GM12878 (cell line): ENCODE data around the gene NAV3. TPM values are rescaled to one million over a fixed set of nuclear protein-coding genes. Genes with fewer than 3 reads are reported as not detected.

Experiments
- ATAC-seq: fragments of 200-7000 bp; cut with Tn5 transposase; 3 replicates; pipeline ENCODE4 v1.9.1; 2020; ENCODE audit warnings: mild to moderate bottlenecking, moderate library complexity
- BruUV-seq: library from RNA; stranded (reverse); fragments of 400-500 nt; replicated peaks from 2 replicates; lab custom pipeline; 2021; lab: Mats Ljungman, UMichigan
- CTCF ChIA-PET: fragments of 300-600 bp; sonication (Branson Sonifier 250); formaldehyde crosslinking; extraction: SDS; loops from one replicate; lab custom pipeline; 2021; ENCODE audit warnings: inconsistent platforms; lab: Yijun Ruan, JAX
- POLR2A ChIA-PET: fragments of 350-600 bp; formaldehyde crosslinking; extraction: SDS; loops from one replicate; lab custom pipeline; 2021; ENCODE audit warnings: inconsistent platforms; lab: Charles Lee
- RAD21 ChIA-PET: fragments of 300-600 bp; sonication (Branson Sonifier 250); formaldehyde crosslinking; loops from one replicate; lab custom pipeline; 2023; ENCODE audit warnings: antibody characterized with exemption; ENCODE audit not compliant: unreplicated experiment; lab: Charles Lee
- SMC1A ChIA-PET: fragments of 300-600 bp; sonication (Branson Sonifier 250); formaldehyde crosslinking; loops from one replicate; lab custom pipeline; 2023; ENCODE audit not compliant: unreplicated experiment, uncharacterized antibody; lab: Charles Lee
- DNase-seq: peaks from one replicate; pipeline ENCODE4 v3.0.0-alpha.2; 2011; ENCODE audit warnings: low read depth, low spot score
- FAIRE-seq: peaks from 3 replicates; lab custom pipeline; 2011; peaks lifted over from hg19 to GRCh38; lab: Jason Lieb, UNC
- H2AFZ ChIP-seq: 2 replicates; pipeline ENCODE4 v1.6.0; 2011; ENCODE audit warnings: low read depth, low read length, control low read depth; ENCODE audit not compliant: control insufficient read depth
- H3K27ac ChIP-seq: 2 replicates; pipeline ENCODE4 v1.5.1; 2011; ENCODE audit warnings: control low read depth; ENCODE audit not compliant: control insufficient read depth, insufficient read depth
- H3K27me3 ChIP-seq, 2 experiments: replicated peaks in 1 of 2; 2 replicates each; pipeline versions ENCODE4 v1.6.0 to v1.6.1; 2011; ENCODE audit warnings: low read length in 1 of 2; ENCODE audit not compliant: control insufficient read depth in 2 of 2, insufficient read depth in 2 of 2
- H3K36me3 ChIP-seq, 2 experiments: 2 replicates each; pipeline ENCODE4 v1.5.1; 2011; ENCODE audit warnings: low read length in 1 of 2; ENCODE audit not compliant: control insufficient read depth in 2 of 2, insufficient read depth in 2 of 2
- H3K4me1 ChIP-seq: 2 replicates; pipeline ENCODE4 v1.6.1; 2011; ENCODE audit warnings: mild to moderate bottlenecking, low read length, moderate library complexity, mixed read lengths; ENCODE audit not compliant: control insufficient read depth, insufficient read depth
- H3K4me2 ChIP-seq: 2 replicates; pipeline ENCODE4 v1.6.0; 2011; ENCODE audit warnings: control low read depth; ENCODE audit not compliant: control insufficient read depth, insufficient read depth
- H3K4me3 ChIP-seq: fragments of 200-600 bp; sonication (generic); 2 replicates; pipeline ENCODE4 v1.5.1; 2016
- H3K79me2 ChIP-seq: 2 replicates; pipeline ENCODE4 v1.6.0; 2011; ENCODE audit warnings: low read length; ENCODE audit not compliant: control insufficient read depth, insufficient read depth
- H3K9ac ChIP-seq: 2 replicates; pipeline ENCODE4 v1.8.0; 2011; ENCODE audit warnings: low read length, control low read depth, mixed read lengths; ENCODE audit not compliant: control insufficient read depth, insufficient read depth
- H3K9me3 ChIP-seq: replicated peaks from 3 replicates; pipeline ENCODE4 v1.5.1; 2011; ENCODE audit warnings: mild to moderate bottlenecking, low read length; ENCODE audit not compliant: control insufficient read depth, insufficient read depth
- H4K20me1 ChIP-seq: 2 replicates; pipeline ENCODE4 v1.6.0; 2011; ENCODE audit not compliant: control insufficient read depth, insufficient read depth
- BHLHE40 ChIP-seq, 2 experiments: fragments of 450-650 bp in 1 of 2; IDR thresholded peaks; 2 replicates each; pipeline ENCODE4 v1.6.1; 2011 to 2017; ENCODE audit warnings: low read depth in 2 of 2, borderline replicate concordance in 1 of 2, improper control_type of control experiment in 1 of 2, low read length in 1 of 2, mild to moderate bottlenecking in 1 of 2
- CTCF ChIP-seq, 3 experiments: IDR thresholded peaks in 2 of 3; conservative IDR thresholded peaks in 1 of 3; 2 replicates each; pipeline ENCODE4 v1.5.1; 2011; ENCODE audit warnings: low read depth in 3 of 3, low read length in 3 of 3, mild to moderate bottlenecking in 3 of 3, control low read depth in 2 of 3, moderate library complexity in 2 of 3, inconsistent platforms in 1 of 3, mixed read lengths in 1 of 3; ENCODE audit not compliant: control insufficient read depth in 2 of 3, insufficient read depth in 1 of 3; ENCODE audit errors: extremely low read depth in 1 of 3
- RAD21 ChIP-seq: IDR thresholded peaks from 2 replicates; pipeline ENCODE4 v1.6.1; 2011; ENCODE audit warnings: mild to moderate bottlenecking, low read depth, low read length, moderate library complexity; ENCODE audit not compliant: insufficient read depth
- WGBS: methylation state at CpG from one replicate; pipeline ENCODE4 v1.1.6; 2016; ENCODE audit warnings: low lambda C conversion rate; ENCODE audit not compliant: insufficient replicate concordance, insufficient coverage; ENCODE audit errors: missing lambda C conversion rate; 5-methylcytosine and 5-hydroxymethylcytosine counted together
- in situ Hi-C: fragments of 300-500 bp; cut with MboI; formaldehyde crosslinking; loops from 9 replicates; pipeline ENCODE4 v1.14.3; 2018; ENCODE audit warnings: mixed read lengths
- intact Hi-C: fragments of 100-400 bp; cut with micrococcal nuclease; formaldehyde crosslinking; loops from one replicate; pipeline ENCODE4 v1.14.2; 2022; ENCODE audit not compliant: unreplicated experiment
- polyA plus RNA-seq, 11 experiments: library from polyadenylated mRNA; depleted of rRNA in 4 of 11; unstranded in 6 of 11; stranded (reverse) in 5 of 11; fragments of >200 nt; fragmentation: Nextera tagmentation in 4 of 11; fragmentation: Illumina TruSeq in 1 of 11; extraction: Ambion mirVana in 4 of 11; extraction: Trizol in 1 of 11; gene quantifications; 1 replicate in 1 of 11; 2 replicates in 10 of 11; pipeline versions ENCODE4 v1.2.1 to v1.2.3, GENCODE V29; 2011 to 2016; ENCODE audit warnings: inconsistent platforms in 2 of 11, missing spikeins in 2 of 11, low read depth in 1 of 11
- total RNA-seq, 4 experiments: library from RNA; depleted of rRNA in 3 of 4; stranded (reverse); fragments of >200 nt in 3 of 4; fragmentation: Illumina TruSeq in 1 of 4; extraction: Trizol in 1 of 4; gene quantifications; 2 replicates each; pipeline versions ENCODE4 v1.2.1 to v1.2.3, GENCODE V29; 2013 to 2021

The NAV3 gene
- total and polyA plus RNA-seq, 10 of the 15 experiments (the other 5 are each of a cell fraction or from before 2014, with no cell fraction given), result 0.05 to 0.51 (median 0.22) TPM; not detected in 1

DNA sequence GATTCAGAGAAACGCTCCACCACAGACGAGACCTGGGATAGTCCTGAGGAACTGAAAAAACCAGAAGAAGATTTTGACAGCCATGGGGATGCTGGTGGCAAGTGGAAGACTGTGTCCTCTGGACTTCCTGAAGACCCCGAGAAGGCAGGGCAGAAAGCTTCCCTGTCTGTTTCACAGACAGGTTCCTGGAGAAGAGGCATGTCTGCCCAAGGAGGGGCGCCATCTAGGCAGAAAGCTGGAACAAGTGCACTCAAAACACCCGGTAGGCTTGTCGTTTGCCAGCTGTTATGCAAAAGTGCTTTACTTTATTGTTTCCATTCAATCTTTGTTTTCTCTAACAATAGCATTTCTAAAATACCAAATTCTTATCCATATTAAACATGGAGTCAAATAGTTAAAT lies 287.3 kb downstream of the NAV3 start:
- no peak overlapping the region for H2AFZ ChIP-seq
- TF ChIP-seq CTCF (IDR thresholded peaks at IDR 0.05 in 2 of 3, conservative IDR thresholded peaks at IDR 0.05 in 1 of 3; ENCODE audit: control insufficient read depth in 2 of 3, extremely low read depth in 1 of 3, insufficient read depth in 1 of 3, low read depth in 3 of 3, low read length in 3 of 3) (peak in 2 of 3 experiments; percentile 7 to 25; a peak in 1 of 6 replicates), RAD21 (peak; percentile 14; the same call in 1 of the 2 replicates), BHLHE40 (IDR thresholded peaks at IDR 0.05; ENCODE audit: borderline replicate concordance in 1 of 2, low read depth in 2 of 2, low read length in 1 of 2) (no peak)
- TF ChIP-seq, all 136 proteins: peak for 2
- ChIA-PET SMC1A (interaction anchor here (0.6 to 4.1 kb wide), 6 partner anchors 79 to 572 kb away, joined by 3 to 15 read pairs (median 6); no protein-coding TSS in a partner anchor), RAD21 (interaction anchor here (1.0 to 1.6 kb wide), 3 partner anchors 80 to 116 kb away, joined by 3 to 7 read pairs (median 4); no protein-coding TSS in a partner anchor), CTCF (interaction anchor here (0.6 to 6.0 kb wide), 8 partner anchors 13 to 889 kb away, joined by 3 to 47 read pairs (median 4); no protein-coding TSS in a partner anchor), POLR2A (no interaction called here)
- BruUV-seq, result no TSS peak
- H3K27me3 ChIP-seq, result no peaks in the 10 kb centered on the region
- H3K9ac ChIP-seq, result no peak overlapping the region
- H3K4me2 ChIP-seq, result no peak overlapping the region
- 15% methylated on average over 6 of the region's 6 CpGs for whole genome bisulfite sequencing
- H3K4me3 ChIP-seq, result no peak overlapping the region
- DNase-seq (no peak), FAIRE-seq (no peak), ATAC-seq (peak; percentile 39; the same call in 1 of the 3 replicates)
- no peaks in the 10 kb centered on the region for H3K36me3 ChIP-seq
- no peaks in the 10 kb centered on the region for H4K20me1 ChIP-seq
- no peak overlapping the region for H3K27ac ChIP-seq
- no peaks in the 10 kb centered on the region for H3K4me1 ChIP-seq
- intact Hi-C loops (no loop called here), in situ Hi-C loops (no loop called here)
- no peaks in the 10 kb centered on the region; the same call in 2 of the 3 replicates for H3K9me3 ChIP-seq
- H3K79me2 ChIP-seq, result no peaks in the 10 kb centered on the region
